ENCODE results near the gene EIF4E3. TPM values are rescaled to one million over a fixed set of nuclear protein-coding genes. Genes with fewer than 3 reads are reported as not detected.

The EIF4E3 gene
- total and polyA plus RNA-seq, 7 donors: 14.8 to 35.3 (median 30.1) TPM

- no peak for TF ChIP-seq POLR2A (IDR thresholded peaks at IDR 0.05)
- no peak for TF ChIP-seq POLR2AphosphoS5 (IDR thresholded peaks at IDR 0.05)
- no peak for TF ChIP-seq EP300 (IDR thresholded peaks at IDR 0.05)
- no peak for TF ChIP-seq CTCF (IDR thresholded peaks at IDR 0.05)
- Histone ChIP-seq H3K27ac (no peak overlapping the region), H3K27me3 (no peaks in the 10 kb centered on the region), H3K4me3 (no peak overlapping the region), H3K4me1 (peaks cover 0 to 36% (median 29%) of the 10 kb centered on the region in 4 donors), H3K9me3 (no peaks in the 10 kb centered on the region), H3K36me3 (no peaks in the 10 kb centered on the region)
- no peak for DNase-seq
- intact Hi-C loops (cut with DNase I): no loop called here
- whole genome bisulfite sequencing, 2 donors: 53 to 63% methylated on average over 3 of the region's 3 CpGs
Observed at GRCh38 chr3:71662568-71662967, 62.6 kb downstream of the EIF4E3 start.

DNA sequence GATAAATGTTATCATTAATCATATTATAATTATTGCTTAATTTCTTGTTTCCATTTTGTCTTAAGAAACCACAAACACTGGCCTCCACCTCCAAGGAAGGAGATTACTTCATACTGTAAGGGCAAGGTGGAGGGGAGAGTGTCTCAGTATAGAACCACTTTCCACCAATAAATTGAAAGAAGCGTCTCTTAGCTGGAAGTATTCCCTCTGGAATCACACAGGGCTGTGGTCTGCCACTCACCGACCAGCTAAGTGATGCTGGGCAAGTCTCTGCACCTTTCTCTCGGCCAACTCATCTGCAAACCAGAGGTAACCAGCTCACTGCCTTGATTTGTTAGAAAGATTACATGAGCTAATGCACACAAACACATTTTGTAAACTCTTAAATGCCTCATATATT is 63.1 kb downstream of the EIF4E3 start:
- peaks cover 0 to 41% (median 33%) of the 10 kb centered on the region in 4 donors for H3K4me1 ChIP-seq
- 91 to 95% methylated on average over 3 of the region's 3 CpGs for WGBS, 2 donors
- no peaks in the 10 kb centered on the region for H3K27me3 ChIP-seq
- no peak for TF ChIP-seq POLR2A (IDR thresholded peaks at IDR 0.05)
- H3K4me3 ChIP-seq: no peak overlapping the region
- H3K36me3 ChIP-seq: no peaks in the 10 kb centered on the region
- no peak overlapping the region for H3K27ac ChIP-seq
- intact Hi-C loops (cut with DNase I): no loop called here
- H3K9me3 ChIP-seq: no peaks in the 10 kb centered on the region
- no peak for DNase-seq

GRCh38 chr3:71659864-71660591 is 65.2 kb downstream of the EIF4E3 start:
- intact Hi-C loops (cut with DNase I): loop anchor here (5.0 to 10.0 kb wide), 4 partner anchors 348 to 705 kb away; no protein-coding TSS in a partner anchor
- H3K9me3 ChIP-seq: no peaks in the 10 kb centered on the region
- peak in 2 of 4 donors; percentile 31 to 48 for TF ChIP-seq EP300 (IDR thresholded peaks at IDR 0.05)
- peak; percentile 35 to 82 (median 54) for TF ChIP-seq POLR2AphosphoS5 (IDR thresholded peaks at IDR 0.05)
- TF ChIP-seq CTCF (IDR thresholded peaks at IDR 0.05): no peak
- WGBS, 2 donors: 71 to 83% methylated on average over 9 of the region's 9 CpGs
- H3K27ac ChIP-seq: peak overlapping the region; percentile 75 to 83 (median 80)
- H3K4me3 ChIP-seq: no peak overlapping the region
- no peaks in the 10 kb centered on the region for H3K27me3 ChIP-seq
- H3K4me1 ChIP-seq: peaks cover 0 to 42% (median 33%) of the 10 kb centered on the region in 4 donors
- H3K36me3 ChIP-seq: no peaks in the 10 kb centered on the region
- DNase-seq: no peak

DNA sequence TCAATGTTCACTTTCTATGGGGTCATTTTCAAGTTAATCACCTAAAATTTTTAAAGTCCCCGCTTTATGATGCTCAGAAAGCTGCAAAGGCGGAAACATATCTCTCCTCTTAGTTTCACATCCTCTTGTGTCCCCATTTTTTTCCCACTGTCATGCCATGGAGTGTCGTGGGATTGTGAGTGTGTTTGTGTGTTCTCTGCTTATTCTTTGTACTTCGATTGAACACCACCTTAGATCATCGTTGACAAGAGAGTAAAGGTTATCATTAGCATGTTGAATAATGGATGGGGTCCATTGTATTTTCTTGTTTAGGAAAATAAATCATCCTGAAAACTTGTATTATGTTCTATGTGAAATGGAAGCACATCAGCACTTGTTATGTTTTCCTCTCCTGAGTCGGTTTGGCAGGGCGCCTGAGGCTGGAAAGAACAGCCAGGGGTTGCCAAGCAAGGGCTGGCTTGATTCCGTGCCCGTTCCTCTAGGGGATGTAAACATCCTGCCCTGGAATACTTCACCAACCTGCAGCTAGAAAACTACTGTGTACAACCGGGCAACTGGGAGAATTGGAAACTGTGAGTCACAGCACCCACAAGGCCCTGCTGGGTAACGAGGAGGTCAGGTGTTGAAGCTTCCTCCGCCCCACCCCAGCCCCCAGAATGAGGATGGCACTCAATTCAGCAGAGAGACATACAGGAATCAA is 67.2 kb downstream of the EIF4E3 start:
- Histone ChIP-seq H3K27ac (peak overlapping the region; percentile 75 to 83 (median 80)), H3K27me3 (no peaks in the 10 kb centered on the region), H3K9me3 (no peaks in the 10 kb centered on the region), H3K4me1 (peaks cover 0 to 44% (median 37%) of the 10 kb centered on the region in 4 donors), H3K4me3 (no peak overlapping the region), H3K36me3 (no peaks in the 10 kb centered on the region)
- intact Hi-C loops (cut with DNase I): loop anchor here (5.0 to 10.0 kb wide), 4 partner anchors 346 to 703 kb away; no protein-coding TSS in a partner anchor
- TF ChIP-seq CTCF (IDR thresholded peaks at IDR 0.05) (no peak), EP300 (IDR thresholded peaks at IDR 0.05) (peak; percentile 42 to 95 (median 70)), POLR2AphosphoS5 (IDR thresholded peaks at IDR 0.05) (peak; percentile 66 to 87 (median 84))
- 70 to 78% methylated on average over 12 of the region's 12 CpGs for WGBS, 2 donors
- DNase-seq: peak; percentile 97

DNA sequence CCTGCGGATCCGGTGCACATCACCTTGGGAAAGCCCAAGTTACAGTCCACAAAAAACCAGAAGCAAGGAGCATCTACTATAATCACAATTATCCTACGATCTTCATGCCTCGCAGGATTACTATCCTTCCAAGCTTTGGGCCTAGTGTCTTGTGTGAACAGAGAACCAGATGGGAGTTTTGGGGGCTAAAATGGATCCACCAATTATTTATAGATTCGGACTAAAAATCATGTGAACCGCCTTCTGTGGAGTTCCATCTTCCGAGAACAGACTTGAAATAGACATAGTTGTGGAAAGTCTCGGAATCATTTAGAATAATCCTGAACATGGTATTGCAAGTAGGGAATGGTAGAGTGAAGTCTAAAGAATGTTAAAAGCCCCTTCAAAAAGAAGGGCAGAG is 70.1 kb downstream of the EIF4E3 start:
- H3K27ac ChIP-seq: no peak overlapping the region
- WGBS, 2 donors: 92 to 96% methylated on average over 8 of the region's 8 CpGs
- intact Hi-C loops (cut with DNase I): loop anchor here (5.0 to 10.0 kb wide), 4 partner anchors 343 to 700 kb away; no protein-coding TSS in a partner anchor

More for the DNA sequence above, 70.1 kb downstream of the EIF4E3 start:
- H3K9me3 ChIP-seq: no peaks in the 10 kb centered on the region
- H3K27me3 ChIP-seq: no peaks in the 10 kb centered on the region
- peaks cover 0 to 43% (median 32%) of the 10 kb centered on the region in 4 donors for H3K4me1 ChIP-seq
- TF ChIP-seq EP300 (IDR thresholded peaks at IDR 0.05) (no peak), CTCF (IDR thresholded peaks at IDR 0.05) (no peak), POLR2AphosphoS5 (IDR thresholded peaks at IDR 0.05) (no peak), POLR2A (IDR thresholded peaks at IDR 0.05) (no peak)
- H3K36me3 ChIP-seq: no peaks in the 10 kb centered on the region
- DNase-seq: no peak
- no peak overlapping the region for H3K4me3 ChIP-seq
